ENCODE results near the gene ZBTB17.

ZBTB17 gene
- long read RNA-seq, transcript ZBTB17-202 (16 exons, 2,745 nt) = major isoform, 200 of 265 reads
- long read RNA-seq, transcript ZBTB17-201 (16 exons, 2,770 nt) = minor isoform, 13 of 265 reads
- long read RNA-seq, partial matches to known transcripts = 6 of 265 reads
- long read RNA-seq, other reads (novel, unspliced or antisense) = 46 of 265 reads

GRCh38 chr1:15975805-15976680 lies at the start of gene ZBTB17:
Gene ZBTB17 (minus strand): TSS chr1:15976101. CDS start chr1:15948495, 27,606 bp downstream.
- Histone ChIP-seq H3K27ac (replicated peaks) (peak within 1 kb of the TSS; percentile 82), H3K4me3 (replicated peaks; ENCODE audit: insufficient read depth, low read length) (peak within 1 kb of the TSS; percentile 91), H3K27me3 (ENCODE audit: insufficient read depth, poor library complexity, severe bottlenecking) (no peaks in the 10 kb centered on the region)
- peak; percentile 81 to 92 for DNase-seq (ENCODE audit: low read depth in 1 of 2, low spot score in 1 of 2)
- TF ChIP-seq SPI1 (IDR thresholded peaks at IDR 0.05; ENCODE audit: borderline replicate concordance, low read depth) (peak; percentile 6; the same call in 1 of the 2 replicates), POLR2AphosphoS5 (IDR thresholded peaks at IDR 0.05; ENCODE audit: low read depth) (peak; percentile 56; the same call in 1 of the 2 replicates), GABPA (IDR thresholded peaks at IDR 0.05; ENCODE audit: low read depth) (peak; percentile 72)
- TF ChIP-seq, protein P1, sequence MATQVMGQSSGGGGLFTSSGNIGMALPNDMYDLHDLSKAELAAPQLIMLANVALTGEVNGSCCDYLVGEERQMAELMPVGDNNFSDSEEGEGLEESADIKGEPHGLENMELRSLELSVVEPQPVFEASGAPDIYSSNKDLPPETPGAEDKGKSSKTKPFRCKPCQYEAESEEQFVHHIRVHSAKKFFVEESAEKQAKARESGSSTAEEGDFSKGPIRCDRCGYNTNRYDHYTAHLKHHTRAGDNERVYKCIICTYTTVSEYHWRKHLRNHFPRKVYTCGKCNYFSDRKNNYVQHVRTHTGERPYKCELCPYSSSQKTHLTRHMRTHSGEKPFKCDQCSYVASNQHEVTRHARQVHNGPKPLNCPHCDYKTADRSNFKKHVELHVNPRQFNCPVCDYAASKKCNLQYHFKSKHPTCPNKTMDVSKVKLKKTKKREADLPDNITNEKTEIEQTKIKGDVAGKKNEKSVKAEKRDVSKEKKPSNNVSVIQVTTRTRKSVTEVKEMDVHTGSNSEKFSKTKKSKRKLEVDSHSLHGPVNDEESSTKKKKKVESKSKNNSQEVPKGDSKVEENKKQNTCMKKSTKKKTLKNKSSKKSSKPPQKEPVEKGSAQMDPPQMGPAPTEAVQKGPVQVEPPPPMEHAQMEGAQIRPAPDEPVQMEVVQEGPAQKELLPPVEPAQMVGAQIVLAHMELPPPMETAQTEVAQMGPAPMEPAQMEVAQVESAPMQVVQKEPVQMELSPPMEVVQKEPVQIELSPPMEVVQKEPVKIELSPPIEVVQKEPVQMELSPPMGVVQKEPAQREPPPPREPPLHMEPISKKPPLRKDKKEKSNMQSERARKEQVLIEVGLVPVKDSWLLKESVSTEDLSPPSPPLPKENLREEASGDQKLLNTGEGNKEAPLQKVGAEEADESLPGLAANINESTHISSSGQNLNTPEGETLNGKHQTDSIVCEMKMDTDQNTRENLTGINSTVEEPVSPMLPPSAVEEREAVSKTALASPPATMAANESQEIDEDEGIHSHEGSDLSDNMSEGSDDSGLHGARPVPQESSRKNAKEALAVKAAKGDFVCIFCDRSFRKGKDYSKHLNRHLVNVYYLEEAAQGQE (IDR thresholded peaks at IDR 0.05; ENCODE audit: insufficient replicate concordance, low read depth) = no peak
- TF ChIP-seq, protein P2, sequence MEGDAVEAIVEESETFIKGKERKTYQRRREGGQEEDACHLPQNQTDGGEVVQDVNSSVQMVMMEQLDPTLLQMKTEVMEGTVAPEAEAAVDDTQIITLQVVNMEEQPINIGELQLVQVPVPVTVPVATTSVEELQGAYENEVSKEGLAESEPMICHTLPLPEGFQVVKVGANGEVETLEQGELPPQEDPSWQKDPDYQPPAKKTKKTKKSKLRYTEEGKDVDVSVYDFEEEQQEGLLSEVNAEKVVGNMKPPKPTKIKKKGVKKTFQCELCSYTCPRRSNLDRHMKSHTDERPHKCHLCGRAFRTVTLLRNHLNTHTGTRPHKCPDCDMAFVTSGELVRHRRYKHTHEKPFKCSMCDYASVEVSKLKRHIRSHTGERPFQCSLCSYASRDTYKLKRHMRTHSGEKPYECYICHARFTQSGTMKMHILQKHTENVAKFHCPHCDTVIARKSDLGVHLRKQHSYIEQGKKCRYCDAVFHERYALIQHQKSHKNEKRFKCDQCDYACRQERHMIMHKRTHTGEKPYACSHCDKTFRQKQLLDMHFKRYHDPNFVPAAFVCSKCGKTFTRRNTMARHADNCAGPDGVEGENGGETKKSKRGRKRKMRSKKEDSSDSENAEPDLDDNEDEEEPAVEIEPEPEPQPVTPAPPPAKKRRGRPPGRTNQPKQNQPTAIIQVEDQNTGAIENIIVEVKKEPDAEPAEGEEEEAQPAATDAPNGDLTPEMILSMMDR (IDR thresholded peaks at IDR 0.05; ENCODE audit: insufficient read depth, low read length) = no peak

DNA sequence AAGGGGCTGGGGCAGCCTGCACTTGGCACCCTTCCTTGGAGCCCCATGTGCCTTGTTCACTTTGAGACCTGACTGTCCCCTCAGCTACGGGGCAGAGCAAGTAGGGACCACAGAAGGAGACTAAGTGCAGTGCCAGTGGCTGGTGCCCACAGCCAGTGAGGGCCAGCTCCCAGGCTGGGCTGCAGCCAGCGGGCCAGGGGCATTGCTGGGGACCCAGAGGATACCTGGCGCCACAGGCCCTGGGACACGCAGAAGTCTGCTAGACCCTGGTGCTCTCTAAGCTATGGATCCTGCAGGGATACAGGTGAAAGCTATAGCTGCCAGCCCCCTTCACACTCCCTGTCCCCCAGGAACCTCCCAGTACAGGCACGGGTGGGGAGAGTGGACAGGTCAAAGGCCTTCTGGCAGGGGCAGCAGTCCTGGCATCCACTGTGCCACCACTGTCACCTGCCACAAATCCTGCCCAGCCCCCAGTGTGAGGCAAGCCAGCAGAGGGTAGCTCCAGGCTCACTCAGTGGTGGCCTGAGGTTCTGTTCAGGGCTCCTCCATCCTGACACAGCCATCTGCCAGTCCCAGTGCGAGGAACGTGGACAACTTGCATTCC lies 47.3 kb upstream of the ZBTB17 start:
- no peak for DNase-seq (ENCODE audit: low read depth in 1 of 2, low spot score in 1 of 2)
- no peak overlapping the region for H3K4me3 ChIP-seq (replicated peaks; ENCODE audit: insufficient read depth, low read length)
- TF ChIP-seq POLR2AphosphoS5 (IDR thresholded peaks at IDR 0.05; ENCODE audit: low read depth) (no peak), SPI1 (IDR thresholded peaks at IDR 0.05; ENCODE audit: borderline replicate concordance, low read depth) (no peak), GABPA (IDR thresholded peaks at IDR 0.05; ENCODE audit: low read depth) (no peak)
- TF ChIP-seq, protein P1 (IDR thresholded peaks at IDR 0.05; ENCODE audit: insufficient replicate concordance, low read depth) = no peak
- TF ChIP-seq, protein P2 (IDR thresholded peaks at IDR 0.05; ENCODE audit: insufficient read depth, low read length) = no peak

DNA sequence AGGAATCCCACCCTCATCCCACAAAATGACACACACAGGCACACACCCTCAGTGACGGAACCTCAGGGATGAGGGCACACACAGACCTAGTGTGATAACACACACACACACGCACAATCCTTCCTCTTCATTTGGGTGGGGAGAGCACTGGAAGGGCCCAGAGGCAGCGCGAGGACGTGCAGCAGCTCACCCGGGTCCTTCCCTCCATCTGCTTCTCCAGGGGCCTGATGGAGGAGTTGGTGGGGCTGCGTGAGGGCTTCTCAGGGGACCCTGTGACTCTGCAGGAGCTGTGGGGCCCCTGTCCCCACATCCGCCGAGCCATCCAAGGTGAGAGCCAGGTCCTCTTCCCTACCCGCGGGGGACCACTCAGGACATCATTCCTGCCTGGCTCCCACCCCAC lies 46.5 kb upstream of the ZBTB17 start:
- DNase-seq (ENCODE audit: low read depth in 1 of 2, low spot score in 1 of 2) = no peak
- H3K4me3 ChIP-seq (replicated peaks; ENCODE audit: insufficient read depth, low read length) = no peak overlapping the region
- H3K27me3 ChIP-seq (ENCODE audit: insufficient read depth, poor library complexity, severe bottlenecking) = peaks cover 8% of the 10 kb centered on the region
- no peak for TF ChIP-seq GABPA (IDR thresholded peaks at IDR 0.05; ENCODE audit: low read depth)
- TF ChIP-seq, protein P1 (IDR thresholded peaks at IDR 0.05; ENCODE audit: insufficient replicate concordance, low read depth) = no peak
- TF ChIP-seq POLR2AphosphoS5 (IDR thresholded peaks at IDR 0.05; ENCODE audit: low read depth) = no peak
- TF ChIP-seq, protein P2 (IDR thresholded peaks at IDR 0.05; ENCODE audit: insufficient read depth, low read length) = no peak
- H3K27ac ChIP-seq (replicated peaks) = no peak overlapping the region

More for the DNA sequence above, 47.3 kb upstream of the ZBTB17 start:
- peaks cover 9% of the 10 kb centered on the region for H3K27me3 ChIP-seq (ENCODE audit: insufficient read depth, poor library complexity, severe bottlenecking)
- H3K27ac ChIP-seq (replicated peaks) = no peak overlapping the region
